Activated CD4-positive, alpha-beta T cell treated with anti-CD3 and anti-CD28 coated beads, Interleukin-2, amount 50 U/mL, for 48 hours (primary cell): ENCODE measurements around the gene FSHB.
A peak's percentile ranks its signal among the peaks of the same experiment; 100 is the strongest.
"Not testable (repeated sequence)": the region's sequence is repeated elsewhere in the genome, so short reads cannot be mapped to it uniquely, and the experiment has no call there.

Experiments used
- DNase-seq, 2 experiments: peaks; one replicate each; pipeline ENCODE4 v3.0.0-alpha.2; 2020

FSHB gene

GRCh38 chr11:30230714-30231113 lies at the start of gene FSHB:
FSHB (plus strand) TSS chr11:30231014; CDS start chr11:30231903, 889 bp downstream.
- no peak for DNase-seq

DNA sequence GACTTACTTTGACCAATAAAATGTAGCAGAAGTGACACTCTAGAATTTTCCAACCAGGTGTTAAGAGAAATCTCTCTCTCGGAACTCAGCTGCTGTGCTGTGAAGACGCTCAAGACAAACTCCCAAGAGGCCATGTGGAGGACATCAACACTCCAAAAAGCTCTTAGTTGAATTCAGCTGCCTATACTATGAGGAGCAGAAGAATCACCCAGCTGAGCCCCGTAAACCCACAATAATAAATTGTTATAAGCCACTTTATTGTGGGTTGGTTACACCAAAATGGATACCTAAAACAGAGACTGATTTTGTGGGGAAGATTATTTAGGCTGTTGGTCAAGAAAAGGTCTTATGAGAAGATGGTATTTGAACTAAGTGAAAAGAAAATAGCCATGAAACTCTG lies 44.1 kb upstream of the FSHB start:
- no peak for DNase-seq

GRCh38 chr11:30192620-30193019 lies 38.2 kb upstream of the FSHB start:
- no peak for DNase-seq

GRCh38 chr11:30196400-30197206 lies 34.2 kb upstream of the FSHB start:
- peak; percentile 43 to 55 for DNase-seq

DNA sequence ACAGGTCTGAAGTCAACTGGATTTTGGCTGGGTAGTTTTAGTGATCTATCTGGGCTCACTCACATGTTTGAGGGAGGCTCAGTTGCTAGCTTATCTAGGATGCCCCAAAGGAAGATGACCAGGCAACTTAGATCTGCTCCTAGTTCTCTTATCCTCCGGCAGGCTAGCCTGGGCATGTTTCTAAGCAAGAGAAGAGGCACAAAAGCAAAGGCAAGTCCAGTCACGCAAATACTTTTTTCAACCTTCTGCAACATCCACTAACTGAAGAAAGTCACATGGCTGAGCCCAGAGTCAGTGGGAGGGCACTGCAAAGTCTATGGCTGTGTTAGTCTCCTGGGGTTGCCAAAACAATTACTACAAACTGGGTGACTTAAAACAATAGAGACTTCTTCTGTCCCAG lies 32.9 kb upstream of the FSHB start:
- no peak for DNase-seq

DNA sequence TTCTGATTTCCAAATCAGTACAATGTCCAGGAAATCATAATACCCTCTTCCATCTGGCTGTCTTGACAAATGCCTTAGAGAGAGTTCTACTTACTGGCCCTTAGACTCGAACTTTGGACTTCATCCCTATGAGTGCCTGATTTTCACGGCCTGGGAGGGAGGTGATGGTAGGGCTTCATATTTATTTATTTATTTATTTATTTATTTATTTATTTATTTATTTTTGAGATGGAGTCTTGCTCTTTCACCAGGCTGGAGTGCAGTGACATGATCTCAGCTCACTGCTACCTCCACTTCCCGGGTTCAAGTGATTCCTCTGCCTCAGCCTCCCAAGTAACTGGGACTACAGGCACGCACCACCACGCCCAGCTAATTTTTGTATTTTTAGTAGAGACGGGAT lies 27.8 kb upstream of the FSHB start:
- DNase-seq, result not testable (repeated sequence)

- no peak for DNase-seq
These were observed 27.0 kb upstream of the FSHB start for GRCh38 chr11:30203850-30204249.

DNA sequence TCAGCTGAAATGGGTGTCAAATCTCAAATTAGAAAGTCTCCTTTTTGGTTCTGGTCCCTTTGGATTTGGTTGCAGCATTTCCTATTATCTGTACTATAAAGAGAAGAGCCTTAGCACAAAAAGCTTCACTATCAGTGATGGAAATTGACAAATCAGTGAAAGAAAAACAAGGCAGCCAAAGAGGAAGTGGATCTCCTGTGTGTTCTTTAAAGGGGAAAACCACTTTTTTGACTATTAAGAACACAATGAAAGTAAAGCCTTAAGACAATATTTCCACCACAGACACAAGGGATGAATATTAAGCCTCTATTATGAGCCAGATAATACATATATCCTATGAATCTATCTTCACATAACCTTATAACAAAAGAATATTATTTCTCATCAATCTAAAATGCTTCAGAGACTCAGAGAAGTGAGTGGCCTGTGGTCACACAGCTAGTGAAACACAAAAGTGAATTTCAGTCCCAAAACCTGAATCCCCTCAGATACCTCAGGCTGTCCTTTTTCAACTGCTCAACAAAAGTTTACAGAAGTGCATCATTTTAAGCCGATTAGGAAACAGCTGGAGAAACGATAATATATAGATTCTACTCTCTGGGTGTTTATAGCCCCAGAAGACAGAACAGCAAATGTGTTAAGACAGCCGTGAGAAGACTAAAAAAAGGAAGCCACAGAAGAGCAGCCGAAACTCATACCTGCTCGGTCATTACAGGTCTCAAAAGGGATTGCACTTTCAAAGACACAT lies 24.4 kb upstream of the FSHB start:
- no peak for DNase-seq

DNA sequence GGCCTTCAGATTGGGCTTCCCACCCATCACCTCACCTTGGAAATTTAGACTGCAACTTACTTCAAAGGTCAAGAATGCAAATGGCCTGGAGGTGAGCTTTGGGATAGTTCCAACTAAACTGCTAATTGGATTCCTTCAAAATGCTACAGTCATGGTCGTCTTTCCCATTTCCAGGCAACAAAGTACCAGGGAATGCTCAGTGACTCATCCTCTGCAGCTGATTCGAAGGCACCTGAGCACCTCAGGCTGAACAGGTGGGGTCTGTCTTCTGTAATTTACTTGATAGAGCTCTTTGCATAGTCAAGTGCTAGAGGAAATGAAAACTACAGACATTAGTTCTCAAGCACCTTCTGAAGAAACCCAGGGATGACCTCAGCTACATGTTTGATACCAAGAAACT lies 20.5 kb upstream of the FSHB start:
- no peak for DNase-seq

DNA sequence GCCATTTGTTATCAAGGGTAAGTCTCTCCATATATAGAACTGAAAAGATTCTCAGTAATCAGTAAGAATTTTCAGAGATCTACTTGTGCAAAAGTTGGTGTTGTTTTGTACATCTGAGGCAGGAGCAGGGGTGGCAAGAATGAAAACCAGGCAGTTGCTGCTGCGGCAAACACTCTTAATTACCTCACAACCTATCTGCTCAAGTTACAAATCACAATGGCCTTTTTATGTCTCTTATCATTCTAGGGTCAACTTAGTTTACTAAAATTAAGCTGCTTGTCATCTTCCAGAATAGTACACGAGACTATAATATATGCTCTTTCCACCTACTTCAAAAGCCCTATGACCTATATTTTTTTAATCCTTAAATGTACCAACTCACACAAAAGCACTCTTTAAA lies 14.3 kb upstream of the FSHB start:
- DNase-seq, result no peak

DNA sequence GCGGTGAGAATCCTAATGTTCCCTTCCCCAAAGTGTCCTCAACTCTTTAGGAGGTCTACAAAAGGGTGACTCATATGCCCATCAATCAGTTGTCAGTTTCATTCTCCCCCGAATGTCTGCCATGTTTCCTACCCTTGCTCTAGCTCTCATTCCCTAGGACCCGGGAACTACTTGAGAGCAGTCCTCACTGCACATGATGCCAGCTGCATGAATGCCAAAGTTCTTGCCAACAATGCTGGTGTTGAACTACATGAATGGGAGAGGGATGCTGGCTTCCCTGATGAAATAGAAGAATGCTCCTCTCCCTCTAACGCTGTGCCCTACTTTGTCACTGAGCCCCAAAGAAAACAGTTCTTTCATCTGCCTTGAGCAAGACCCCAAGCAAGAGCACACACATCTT lies 12.5 kb upstream of the FSHB start:
- DNase-seq, result no peak

DNA sequence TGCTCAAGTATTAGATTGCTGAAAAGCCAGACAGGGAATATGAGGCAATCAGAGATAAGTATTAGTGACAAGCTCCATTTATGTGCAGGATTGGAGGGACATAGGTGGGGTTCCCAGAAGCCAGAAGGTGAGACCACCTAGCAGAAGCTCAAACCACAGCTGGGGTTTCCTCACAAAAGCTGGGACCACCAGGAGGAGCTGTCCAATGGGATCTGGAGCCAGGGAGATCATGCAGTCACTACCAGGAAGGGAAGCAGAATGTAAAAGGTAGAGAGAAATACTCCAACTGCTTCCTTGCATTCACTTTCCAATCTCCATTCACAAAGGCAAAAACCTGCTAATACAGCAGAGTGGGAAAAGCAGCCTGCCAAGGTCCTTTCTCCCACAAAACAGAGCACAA lies 5.2 kb upstream of the FSHB start:
- DNase-seq, result no peak

DNA sequence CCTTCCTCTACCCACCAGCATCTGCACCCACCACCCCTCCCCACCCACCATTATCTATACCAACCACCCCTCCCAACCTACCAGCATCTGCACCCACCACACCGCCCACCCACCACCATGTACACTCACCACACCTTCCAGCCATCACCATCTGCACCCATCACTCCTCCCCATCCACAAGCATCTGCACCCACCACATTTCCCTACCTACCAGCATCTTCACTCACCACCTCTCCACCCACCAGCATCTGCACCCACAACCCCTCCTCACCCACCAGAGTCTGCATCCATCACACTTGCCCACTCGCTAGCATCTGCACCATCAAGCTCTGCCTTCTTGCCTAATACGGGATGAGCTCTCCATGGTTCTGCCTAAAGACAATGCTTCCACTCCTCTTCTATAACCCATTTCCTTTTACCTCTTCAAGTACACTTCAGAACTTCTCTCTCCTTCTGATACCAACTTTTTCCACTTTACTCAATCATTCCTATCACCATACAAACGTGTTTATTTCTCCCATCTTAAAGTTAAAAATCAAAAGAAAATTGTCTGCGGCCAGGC lies 2.4 kb upstream of the FSHB start:
- no peak for DNase-seq

DNA sequence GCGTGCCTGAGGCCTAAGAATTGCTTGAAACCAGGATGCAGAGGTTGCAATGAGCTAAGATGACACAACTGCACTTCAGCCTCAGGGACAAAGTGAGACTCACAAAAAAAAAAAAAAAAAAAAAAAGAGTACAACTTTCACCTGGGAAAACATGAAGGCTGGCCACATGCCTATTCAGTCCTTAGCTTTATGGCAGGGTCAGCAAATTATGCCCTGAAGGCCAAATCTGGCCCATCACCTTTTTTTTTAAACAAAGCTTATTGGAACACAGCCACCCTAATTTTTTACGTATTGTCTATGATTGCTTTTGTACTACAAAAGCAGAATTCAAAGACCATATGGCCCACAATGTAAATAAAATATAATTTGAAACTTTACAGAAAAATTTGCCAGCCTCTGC lies 8.2 kb downstream of the FSHB start:
- no peak for DNase-seq

DNA sequence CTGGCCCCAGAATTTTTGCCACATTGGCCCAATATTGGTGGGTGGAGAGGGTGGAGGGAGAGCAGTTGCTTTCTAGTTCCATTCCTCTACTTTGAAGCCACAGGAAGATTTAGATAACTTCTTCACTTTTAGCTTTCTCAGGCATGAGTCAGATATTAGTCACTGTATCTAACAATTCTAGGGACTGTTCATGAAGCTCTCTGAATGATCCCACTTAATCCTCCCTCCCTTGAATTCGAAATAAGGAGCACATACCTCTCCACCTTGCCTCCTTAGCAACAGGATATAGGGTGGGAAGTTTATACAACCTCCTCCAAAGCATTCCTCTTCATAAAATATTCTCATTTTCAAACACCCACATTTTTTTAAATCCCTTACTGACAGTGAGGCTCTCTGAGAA lies 13.5 kb downstream of the FSHB start:
- DNase-seq, result no peak

DNA sequence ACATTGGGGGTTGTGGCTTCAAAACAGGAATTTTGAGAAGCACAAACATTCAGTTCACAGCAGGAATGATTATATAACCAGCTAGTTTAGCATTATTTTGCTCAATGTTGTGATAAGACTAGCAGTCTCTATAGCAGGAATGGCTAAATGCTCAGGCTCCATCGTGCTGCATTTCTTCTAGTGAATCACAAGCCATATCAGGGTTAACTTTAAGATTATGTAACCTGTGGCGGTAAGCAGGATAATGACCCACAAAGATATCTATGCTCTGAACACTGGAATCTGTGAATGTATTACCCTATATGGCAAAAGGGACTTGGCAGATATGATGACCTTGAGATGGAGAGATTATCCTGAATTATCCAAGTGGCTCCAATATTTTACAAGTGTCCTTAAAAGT lies 14.8 kb downstream of the FSHB start:
- DNase-seq, result no peak

DNA sequence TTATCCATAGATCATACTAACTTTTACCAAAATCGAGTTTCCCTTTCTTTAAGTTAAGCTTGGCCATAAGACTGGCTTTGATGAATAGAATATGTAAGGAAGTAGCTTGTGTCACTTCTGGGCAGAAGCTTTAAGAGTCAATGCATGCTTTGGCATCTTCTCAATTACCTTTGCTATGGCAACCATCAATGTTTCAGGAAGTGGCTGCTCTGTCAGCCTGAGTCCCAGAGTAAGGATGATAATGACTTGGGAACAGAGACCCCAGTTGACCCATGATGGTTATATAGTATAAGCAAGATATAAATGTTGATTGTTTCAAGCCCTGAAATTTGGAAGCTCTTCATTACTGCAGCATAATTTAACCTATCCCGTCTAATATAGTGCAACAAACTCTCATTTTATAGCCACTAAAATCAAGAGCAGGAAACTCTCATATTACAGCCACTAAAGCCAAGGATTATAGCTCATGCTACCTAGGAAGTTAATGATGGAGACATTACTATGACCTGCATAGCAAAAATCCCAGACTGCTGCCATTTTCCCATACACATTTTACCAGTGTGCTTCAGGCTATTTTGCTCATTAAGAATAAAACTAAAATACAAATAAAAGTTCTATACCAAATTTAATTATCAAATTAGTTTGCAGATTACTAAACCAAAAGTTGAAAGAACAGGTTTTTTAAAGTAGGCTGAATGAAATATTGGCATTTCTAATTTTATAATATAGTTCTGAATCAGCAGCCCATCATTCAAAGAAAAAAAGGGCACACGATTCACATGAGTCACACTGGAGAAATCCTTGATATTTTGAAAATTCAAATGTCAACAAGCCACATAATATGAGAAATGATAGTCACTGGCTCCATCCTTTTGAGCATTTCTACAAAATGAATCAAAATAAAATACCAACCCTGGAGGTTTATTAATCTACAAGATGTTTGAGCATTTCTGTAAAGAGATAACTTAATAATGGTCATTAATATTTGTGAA lies 23.8 kb downstream of the FSHB start:
- DNase-seq, result no peak

GRCh38 chr11:30255637-30256036 lies 24.8 kb downstream of the FSHB start:
- DNase-seq, result no peak

DNA sequence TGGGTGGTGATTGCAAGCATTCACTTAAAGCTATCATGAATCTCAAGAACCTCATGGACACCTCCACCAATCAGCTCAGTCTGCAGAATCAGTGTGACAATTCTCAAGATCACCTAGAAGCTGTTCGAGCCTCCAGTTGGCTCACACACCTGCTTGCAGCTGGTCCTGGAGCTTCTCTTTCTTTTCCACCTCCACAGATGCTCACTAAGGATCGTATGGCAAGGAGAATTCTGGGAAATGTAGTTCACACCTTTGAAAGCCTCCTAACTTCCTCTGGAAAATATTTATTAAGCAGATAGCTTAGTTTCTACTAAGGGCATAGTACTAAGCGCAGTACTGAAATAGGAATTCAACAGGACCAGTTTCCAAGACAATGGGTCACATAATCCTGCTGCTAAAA lies 26.2 kb downstream of the FSHB start:
- no peak for DNase-seq

- DNase-seq, result no peak
These were observed 27.9 kb downstream of the FSHB start for GRCh38 chr11:30258679-30259078.

- no peak for DNase-seq
These were observed 30.0 kb downstream of the FSHB start for GRCh38 chr11:30260813-30261212.

GRCh38 chr11:30261821-30262220 lies 31.0 kb downstream of the FSHB start:
- DNase-seq, result no peak

DNA sequence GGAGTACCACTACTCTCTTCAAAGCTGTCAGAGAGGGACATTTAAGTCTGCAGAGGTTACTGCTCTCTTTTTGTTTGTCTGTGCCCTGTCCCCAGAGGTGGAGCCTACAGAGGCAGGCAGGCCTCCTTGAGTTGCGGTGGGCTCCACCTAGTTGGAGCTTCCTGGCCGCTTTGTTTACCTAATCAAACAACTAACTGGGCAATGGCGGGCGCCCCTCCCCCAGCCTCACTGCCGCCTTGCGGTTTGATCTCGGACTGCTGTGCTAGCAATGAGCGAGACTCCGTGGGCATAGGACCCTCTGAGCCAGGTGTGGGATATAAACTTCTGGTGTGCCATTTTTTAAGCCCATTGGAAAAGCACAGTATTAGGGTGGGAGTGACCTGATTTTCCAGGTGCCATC lies 37.8 kb downstream of the FSHB start:
- not testable (repeated sequence) for DNase-seq
